ENCODE data around the gene ARMH1. TPM values are rescaled to one million over a fixed set of nuclear protein-coding genes. Genes with fewer than 3 reads are reported as not detected.

Gene ARMH1
- total RNA-seq, 3 donors from 2014 or later, result 1.7 to 4.1 (median 2.3) TPM

- Histone ChIP-seq H3K36me3 (ENCODE audit: low read depth) (no peaks in the 10 kb centered on the region), H3K9me3 (no peaks in the 10 kb centered on the region), H3K4me1 (ENCODE audit: low read depth) (peaks cover 11% of the 10 kb centered on the region), H3K4me3 (peak overlapping the region; percentile 58)
- intact Hi-C loops (cut with DNase I, micrococcal nuclease), result no loop called here
- ATAC-seq, result peak; percentile 90
- no peak for TF ChIP-seq CTCF (IDR thresholded peaks at IDR 0.05)
- DNase-seq, result peak; percentile 94 to 95 (median 95)
Observed at GRCh38 chr1:44631647-44632539, 42.6 kb upstream of the ARMH1 start.

GRCh38 chr1:44632598-44632997, 41.9 kb upstream of the ARMH1 start:
- Histone ChIP-seq H3K4me3 (peak overlapping the region; percentile 58), H3K4me1 (ENCODE audit: low read depth) (peaks cover 11% of the 10 kb centered on the region), H3K36me3 (ENCODE audit: low read depth) (no peaks in the 10 kb centered on the region), H3K9me3 (no peaks in the 10 kb centered on the region)
- no peak for ATAC-seq
- intact Hi-C loops (cut with DNase I, micrococcal nuclease), result no loop called here
- TF ChIP-seq CTCF (IDR thresholded peaks at IDR 0.05), result no peak
- DNase-seq, result no peak

GRCh38 chr1:44634606-44635189, 39.8 kb upstream of the ARMH1 start:
- TF ChIP-seq CTCF (IDR thresholded peaks at IDR 0.05), result no peak
- ATAC-seq (no peak), DNase-seq (no peak)
- Histone ChIP-seq H3K4me3 (no peak overlapping the region), H3K4me1 (ENCODE audit: low read depth) (peaks cover 11% of the 10 kb centered on the region), H3K36me3 (ENCODE audit: low read depth) (no peaks in the 10 kb centered on the region), H3K9me3 (no peaks in the 10 kb centered on the region)
- intact Hi-C loops (cut with DNase I, micrococcal nuclease), result no loop called here

GRCh38 chr1:44635439-44635838, 39.1 kb upstream of the ARMH1 start:
- Histone ChIP-seq H3K36me3 (ENCODE audit: low read depth) (no peaks in the 10 kb centered on the region), H3K4me3 (no peak overlapping the region), H3K4me1 (ENCODE audit: low read depth) (peaks cover 11% of the 10 kb centered on the region), H3K9me3 (no peaks in the 10 kb centered on the region)
- TF ChIP-seq CTCF (IDR thresholded peaks at IDR 0.05), result no peak
- DNase-seq (no peak), ATAC-seq (no peak)
- intact Hi-C loops (cut with DNase I, micrococcal nuclease), result no loop called here

- peaks cover 11% of the 10 kb centered on the region for H3K4me1 ChIP-seq (ENCODE audit: low read depth)
- H3K9me3 ChIP-seq, result no peaks in the 10 kb centered on the region
- no peak overlapping the region for H3K4me3 ChIP-seq
- DNase-seq (no peak), ATAC-seq (no peak)
- intact Hi-C loops (cut with DNase I, micrococcal nuclease), result no loop called here
- H3K36me3 ChIP-seq (ENCODE audit: low read depth), result no peaks in the 10 kb centered on the region
- TF ChIP-seq CTCF (IDR thresholded peaks at IDR 0.05), result no peak
Observed at GRCh38 chr1:44636083-44636687, 38.3 kb upstream of the ARMH1 start.

Data from mucosa of descending colon (tissue), 3 donors.